ENCODE results near the gene CD2.

GRCh38 chr1:116786049-116786448, 31.8 kb downstream of the CD2 start:
- TF ChIP-seq POLR2A (IDR thresholded peaks at IDR 0.05; ENCODE audit: low read depth, low read length) (no peak), TAF1 (IDR thresholded peaks at IDR 0.05; ENCODE audit: borderline replicate concordance, low read depth, low read length) (no peak), POLR2AphosphoS5 (IDR thresholded peaks at IDR 0.05; ENCODE audit: low read depth, low read length) (no peak)
